ENCODE measurements around the gene PHC2. TPM values are rescaled to one million over a fixed set of nuclear protein-coding genes. Genes with fewer than 3 reads are reported as not detected.

The PHC2 gene
- total RNA-seq, 1 experiment from 2014 or later, result 60.7 TPM

- no peak for DNase-seq (ENCODE audit: low spot score)
Measured at GRCh38 chr1:33424205-33424604, 6.7 kb downstream of the PHC2 start.

- no peak for DNase-seq (ENCODE audit: low spot score)
Measured at GRCh38 chr1:33420870-33421775, 9.8 kb downstream of the PHC2 start.

GRCh38 chr1:33418811-33419210, 12.1 kb downstream of the PHC2 start:
- no peak for DNase-seq (ENCODE audit: low spot score)

GRCh38 chr1:33414879-33415278, 16.0 kb downstream of the PHC2 start:
- no peak for DNase-seq (ENCODE audit: low spot score)

- no peak for DNase-seq (ENCODE audit: low spot score)
Measured at GRCh38 chr1:33410091-33410701, 20.7 kb downstream of the PHC2 start.

GRCh38 chr1:33408093-33408436, 22.8 kb downstream of the PHC2 start:
- no peak for DNase-seq (ENCODE audit: low spot score)

- no peak for DNase-seq (ENCODE audit: low spot score)
Measured at GRCh38 chr1:33407352-33408092, 23.4 kb downstream of the PHC2 start.

GRCh38 chr1:33402206-33402605, 28.7 kb downstream of the PHC2 start:
- no peak for DNase-seq (ENCODE audit: low spot score)

GRCh38 chr1:33401471-33401870, 29.4 kb downstream of the PHC2 start:
- DNase-seq (ENCODE audit: low spot score), result no peak

GRCh38 chr1:33400153-33400911, 30.6 kb downstream of the PHC2 start:
- no peak for DNase-seq (ENCODE audit: low spot score)

GRCh38 chr1:33399375-33399774, 31.5 kb downstream of the PHC2 start:
- no peak for DNase-seq (ENCODE audit: low spot score)

- DNase-seq (ENCODE audit: low spot score), result no peak
Measured at GRCh38 chr1:33397994-33398393, 32.9 kb downstream of the PHC2 start.

GRCh38 chr1:33397125-33397506, 33.8 kb downstream of the PHC2 start:
- DNase-seq (ENCODE audit: low spot score), result no peak

GRCh38 chr1:33396188-33397124, 34.4 kb downstream of the PHC2 start:
- DNase-seq (ENCODE audit: low spot score), result no peak

- no peak for DNase-seq (ENCODE audit: low spot score)
Measured at GRCh38 chr1:33394770-33395169, 36.1 kb downstream of the PHC2 start.

- no peak for DNase-seq (ENCODE audit: low spot score)
Measured at GRCh38 chr1:33393991-33394390, 36.9 kb downstream of the PHC2 start.

GRCh38 chr1:33393524-33393923, 37.4 kb downstream of the PHC2 start:
- DNase-seq (ENCODE audit: low spot score), result no peak

- no peak for DNase-seq (ENCODE audit: low spot score)
Measured at GRCh38 chr1:33392639-33393038, 38.3 kb downstream of the PHC2 start.

GRCh38 chr1:33392206-33392605, 38.7 kb downstream of the PHC2 start:
- no peak for DNase-seq (ENCODE audit: low spot score)

- no peak for DNase-seq (ENCODE audit: low spot score)
Measured at GRCh38 chr1:33391343-33392078, 39.4 kb downstream of the PHC2 start.

Measured in H4 (cell line).